Peyer's patch (tissue), 4 donors: ENCODE data around the gene FAM98B.
"Not testable (repeated sequence)": the region's sequence is repeated elsewhere in the genome, so short reads cannot be mapped to it uniquely, and the experiment has no call there.

ENCODE experiments used
- POLR2A ChIP-seq, 2 donors: fragments of 450-650 bp; IDR thresholded peaks; one replicate each; pipeline ENCODE4 v1.5.1; 2017; ENCODE audit warnings: antibody characterized with exemption in 2 of 2, mild to moderate bottlenecking in 2 of 2, moderate library complexity in 2 of 2
- TF ChIP-seq, protein P1 (sequence below), 6 experiments: fragments of 450-650 bp in 4 of 6; fragments of 200-600 bp in 2 of 6; sonication (generic) in 1 of 6; IDR thresholded peaks; one replicate each; pipeline ENCODE4 v1.5.1; 2017 to 2019; ENCODE audit warnings: antibody characterized with exemption in 6 of 6, mild to moderate bottlenecking in 3 of 6, moderate library complexity in 1 of 6

DNA sequence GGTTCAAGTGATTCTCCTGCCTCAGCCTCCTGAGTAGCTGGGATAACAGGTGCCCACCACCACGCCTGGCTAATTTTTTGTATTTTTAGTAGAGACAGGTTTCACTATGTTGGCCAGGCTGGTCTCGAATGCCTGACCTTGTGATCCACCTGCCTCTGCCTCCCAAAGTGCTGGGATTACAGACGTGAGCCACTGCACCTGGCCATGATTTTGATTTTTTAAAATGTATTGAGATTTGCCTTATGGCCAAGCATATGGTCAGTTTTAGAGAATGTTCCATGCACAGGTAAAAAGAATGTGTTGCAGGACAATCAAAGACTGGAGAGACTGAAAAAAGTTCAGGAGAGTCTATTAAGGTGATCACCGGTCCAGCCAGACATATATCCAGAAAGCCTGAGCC lies 16.3 kb upstream of the FAM98B start:
- not testable (repeated sequence) for TF ChIP-seq POLR2A (IDR thresholded peaks at IDR 0.05)
- TF ChIP-seq, protein P1, sequence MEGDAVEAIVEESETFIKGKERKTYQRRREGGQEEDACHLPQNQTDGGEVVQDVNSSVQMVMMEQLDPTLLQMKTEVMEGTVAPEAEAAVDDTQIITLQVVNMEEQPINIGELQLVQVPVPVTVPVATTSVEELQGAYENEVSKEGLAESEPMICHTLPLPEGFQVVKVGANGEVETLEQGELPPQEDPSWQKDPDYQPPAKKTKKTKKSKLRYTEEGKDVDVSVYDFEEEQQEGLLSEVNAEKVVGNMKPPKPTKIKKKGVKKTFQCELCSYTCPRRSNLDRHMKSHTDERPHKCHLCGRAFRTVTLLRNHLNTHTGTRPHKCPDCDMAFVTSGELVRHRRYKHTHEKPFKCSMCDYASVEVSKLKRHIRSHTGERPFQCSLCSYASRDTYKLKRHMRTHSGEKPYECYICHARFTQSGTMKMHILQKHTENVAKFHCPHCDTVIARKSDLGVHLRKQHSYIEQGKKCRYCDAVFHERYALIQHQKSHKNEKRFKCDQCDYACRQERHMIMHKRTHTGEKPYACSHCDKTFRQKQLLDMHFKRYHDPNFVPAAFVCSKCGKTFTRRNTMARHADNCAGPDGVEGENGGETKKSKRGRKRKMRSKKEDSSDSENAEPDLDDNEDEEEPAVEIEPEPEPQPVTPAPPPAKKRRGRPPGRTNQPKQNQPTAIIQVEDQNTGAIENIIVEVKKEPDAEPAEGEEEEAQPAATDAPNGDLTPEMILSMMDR (IDR thresholded peaks at IDR 0.05) = not testable (repeated sequence)
